H1 (cell line): ENCODE data around the gene TAGLN2. TPM values are rescaled to one million over a fixed set of nuclear protein-coding genes. Genes with fewer than 3 reads are reported as not detected.

Experiments used
- CHD1 ChIP-seq: IDR thresholded peaks from 2 replicates; pipeline ENCODE4 v1.6.1; 2012; ENCODE audit warnings: low read depth, low read length, improper control_type of control experiment
- EZH2 ChIP-seq: fragments of 200-600 bp; sonication (generic); IDR thresholded peaks from 2 replicates; pipeline ENCODE4 v1.7.1; 2012; ENCODE audit warnings: low read depth, mild to moderate bottlenecking, moderate library complexity, low read length, inconsistent platforms; ENCODE audit not compliant: severe bottlenecking
- GABPA ChIP-seq: IDR thresholded peaks from 2 replicates; pipeline ENCODE4 v1.6.1; 2011; ENCODE audit warnings: mild to moderate bottlenecking, low read length, moderate library complexity, borderline replicate concordance; ENCODE audit not compliant: insufficient read depth
- NANOG ChIP-seq: IDR thresholded peaks from 2 replicates; pipeline ENCODE4 v1.6.1; 2011; ENCODE audit warnings: low read length, low read depth, mild to moderate bottlenecking, inconsistent platforms; ENCODE audit not compliant: insufficient read depth, poor library complexity, severe bottlenecking
- NRF1 ChIP-seq: IDR thresholded peaks from 2 replicates; pipeline ENCODE4 v1.6.1; 2011; ENCODE audit warnings: mild to moderate bottlenecking, low read depth, low read length, improper control_type of control experiment
- SP2 ChIP-seq: IDR thresholded peaks from 2 replicates; pipeline ENCODE4 v1.6.1; 2012; ENCODE audit warnings: mild to moderate bottlenecking, low read length, inconsistent platforms
- polyA plus RNA-seq, 7 experiments: library from polyadenylated mRNA; depleted of rRNA in 3 of 7; stranded (reverse) in 5 of 7; unstranded in 2 of 7; fragments of >200 nt in 5 of 7; fragments of 200-250 nt in 2 of 7; gene quantifications; 1 replicate in 5 of 7; 2 replicates in 1 of 7; 4 replicates in 1 of 7; pipeline versions ENCODE4 v1.2.1 to v1.2.3, GENCODE V29; 2011 to 2013; ENCODE audit warnings: missing spikeins in 2 of 7, mixed read lengths in 2 of 7
- total RNA-seq: library from RNA; stranded (reverse); fragmentation: NEBNext Ultra II Directional; extraction: Animal tissue kit (Norgen Biotek cat#: 25700); gene quantifications from 2 replicates; pipeline ENCODE4 v1.2.1, GENCODE V29; 2021

Gene TAGLN2
- total and polyA plus RNA-seq, 2 of the 8 experiments (the other 6 are each of a cell fraction or from before 2014, with no cell fraction given): 93.0 to 114 TPM

GRCh38 chr1:159927211-159927848, 2.0 kb upstream of the TAGLN2 start (continued):
- TF ChIP-seq NRF1: no peak
- no peak for TF ChIP-seq CHD1
- no peak for TF ChIP-seq NANOG
- no peak for TF ChIP-seq SP2
- TF ChIP-seq GABPA: no peak
- TF ChIP-seq EZH2: no peak
